Tibial nerve (tissue), 4 donors: ENCODE results near the gene OR2J3. TPM values are rescaled to one million over a fixed set of nuclear protein-coding genes. Genes with fewer than 3 reads are reported as not detected.
"Not testable (repeated sequence)": the region's sequence is repeated elsewhere in the genome, so short reads cannot be mapped to it uniquely, and the experiment has no call there.

Source experiments
- DNase-seq, 2 donors: peaks; one replicate each; pipeline ENCODE4 v3.0.0-alpha.2; 2019; ENCODE audit warnings: low spot score in 2 of 2
- H3K27ac ChIP-seq, 4 donors: fragments of 200-600 bp; sonication (generic) in 3 of 4; one replicate each; pipeline ENCODE4 v1.5.1; 2017 to 2019; ENCODE audit warnings: mild to moderate bottlenecking in 1 of 4
- H3K27me3 ChIP-seq, 2 donors: fragments of 200-600 bp; sonication (generic) in 1 of 2; one replicate each; pipeline versions ENCODE4 v1.5.1 to v1.6.0; 2017 to 2019
- H3K36me3 ChIP-seq, 3 donors: fragments of 200-600 bp; sonication (generic); one replicate each; pipeline ENCODE4 v1.5.1; 2018 to 2019
- H3K4me1 ChIP-seq, 4 donors: fragments of 200-600 bp; sonication (generic) in 3 of 4; one replicate each; pipeline ENCODE4 v1.5.1; 2017 to 2019
- H3K4me3 ChIP-seq, 4 donors: fragments of 200-600 bp; sonication (generic) in 3 of 4; one replicate each; pipeline ENCODE4 v1.5.1; 2017 to 2019; ENCODE audit warnings: mild to moderate bottlenecking in 1 of 4, moderate library complexity in 1 of 4
- H3K9me3 ChIP-seq, 4 donors: fragments of 200-600 bp; sonication (generic) in 3 of 4; one replicate each; pipeline ENCODE4 v1.5.1; 2017 to 2019
- EP300 ChIP-seq, 2 donors: sonication (generic); formaldehyde crosslinking; IDR thresholded peaks; one replicate each; pipeline ENCODE4 v1.6.1; 2017; ENCODE audit warnings: antibody characterized with exemption in 2 of 2, mild to moderate bottlenecking in 1 of 2
- POLR2A ChIP-seq, 2 donors: fragments of 450-650 bp; IDR thresholded peaks; one replicate each; pipeline ENCODE4 v1.6.1; 2017; ENCODE audit warnings: antibody characterized with exemption in 2 of 2, mild to moderate bottlenecking in 2 of 2, moderate library complexity in 2 of 2
- WGBS, 2 donors: methylation state at CpG; one replicate each; pipeline ENCODE4 v1.1.5; 2018; 5-methylcytosine and 5-hydroxymethylcytosine counted together
- total RNA-seq, 4 donors: library from RNA; depleted of rRNA; stranded (reverse); fragments of >200 nt; gene quantifications; one replicate each; pipeline ENCODE4 v1.1.0, GENCODE V29; 2016
- TF ChIP-seq, protein P1 (sequence below), 5 experiments: fragments of 200-600 bp in 3 of 5; fragments of 450-650 bp in 2 of 5; sonication (generic) in 3 of 5; IDR thresholded peaks; one replicate each; pipeline ENCODE4 v1.5.1; 2016 to 2019; ENCODE audit warnings: antibody characterized with exemption in 5 of 5, mild to moderate bottlenecking in 3 of 5, moderate library complexity in 2 of 5

The OR2J3 gene
- total RNA-seq, 4 donors from 2014 or later = not detected

DNA sequence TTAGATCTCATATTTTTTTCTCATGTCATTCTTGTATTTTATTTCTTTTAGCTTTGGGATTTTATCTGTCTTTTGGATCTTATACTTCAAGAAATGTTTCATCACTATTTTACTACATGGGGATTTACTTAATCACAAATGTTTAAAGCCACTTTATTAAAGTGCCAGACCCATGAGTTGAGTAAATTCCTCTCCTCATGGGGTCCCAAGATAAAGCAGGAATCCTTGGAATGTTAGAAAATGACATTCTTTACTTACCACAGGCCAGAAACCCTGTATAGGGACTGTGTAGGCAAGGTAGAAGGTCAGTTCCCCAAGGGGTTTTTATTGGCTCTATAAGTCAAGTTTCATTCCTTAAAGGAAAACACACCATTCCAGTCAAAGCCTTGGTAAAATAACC lies 34.5 kb downstream of the OR2J3 start:
- DNase-seq = no peak
- Histone ChIP-seq H3K36me3 (no peaks in the 10 kb centered on the region), H3K27ac (no peak overlapping the region), H3K27me3 (no peaks in the 10 kb centered on the region), H3K9me3 (peaks cover 0 to 3% (median 0%) of the 10 kb centered on the region in 4 donors), H3K4me1 (no peaks in the 10 kb centered on the region), H3K4me3 (no peak overlapping the region)
- TF ChIP-seq POLR2A (IDR thresholded peaks at IDR 0.05) (no peak), EP300 (IDR thresholded peaks at IDR 0.05) (no peak)
- TF ChIP-seq, protein P1, sequence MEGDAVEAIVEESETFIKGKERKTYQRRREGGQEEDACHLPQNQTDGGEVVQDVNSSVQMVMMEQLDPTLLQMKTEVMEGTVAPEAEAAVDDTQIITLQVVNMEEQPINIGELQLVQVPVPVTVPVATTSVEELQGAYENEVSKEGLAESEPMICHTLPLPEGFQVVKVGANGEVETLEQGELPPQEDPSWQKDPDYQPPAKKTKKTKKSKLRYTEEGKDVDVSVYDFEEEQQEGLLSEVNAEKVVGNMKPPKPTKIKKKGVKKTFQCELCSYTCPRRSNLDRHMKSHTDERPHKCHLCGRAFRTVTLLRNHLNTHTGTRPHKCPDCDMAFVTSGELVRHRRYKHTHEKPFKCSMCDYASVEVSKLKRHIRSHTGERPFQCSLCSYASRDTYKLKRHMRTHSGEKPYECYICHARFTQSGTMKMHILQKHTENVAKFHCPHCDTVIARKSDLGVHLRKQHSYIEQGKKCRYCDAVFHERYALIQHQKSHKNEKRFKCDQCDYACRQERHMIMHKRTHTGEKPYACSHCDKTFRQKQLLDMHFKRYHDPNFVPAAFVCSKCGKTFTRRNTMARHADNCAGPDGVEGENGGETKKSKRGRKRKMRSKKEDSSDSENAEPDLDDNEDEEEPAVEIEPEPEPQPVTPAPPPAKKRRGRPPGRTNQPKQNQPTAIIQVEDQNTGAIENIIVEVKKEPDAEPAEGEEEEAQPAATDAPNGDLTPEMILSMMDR (IDR thresholded peaks at IDR 0.05) = no peak

DNA sequence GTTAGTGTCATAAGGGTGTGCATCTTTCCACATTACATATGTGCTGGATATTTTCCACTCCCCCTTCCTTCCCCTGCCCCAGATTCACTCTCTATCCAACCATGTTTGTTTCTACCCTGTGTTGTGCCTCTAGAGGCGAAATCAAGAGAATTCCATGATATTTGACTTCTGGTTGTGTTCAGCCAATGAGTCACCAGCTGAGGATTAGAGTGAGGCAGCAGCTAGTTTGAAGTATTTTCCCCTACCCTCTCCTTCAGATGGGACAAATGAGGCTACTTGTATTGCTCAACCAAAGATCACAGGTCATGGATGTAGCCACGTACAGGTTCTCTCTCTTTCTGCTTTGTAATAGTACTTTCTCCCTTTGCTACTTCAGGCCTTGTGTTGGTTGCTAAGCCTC lies 38.3 kb downstream of the OR2J3 start:
- Histone ChIP-seq H3K36me3 (no peaks in the 10 kb centered on the region), H3K27ac (no peak overlapping the region), H3K27me3 (no peaks in the 10 kb centered on the region), H3K4me3 (no peak overlapping the region), H3K9me3 (peaks cover 0 to 10% (median 0%) of the 10 kb centered on the region in 4 donors), H3K4me1 (no peaks in the 10 kb centered on the region)
- no peak for DNase-seq
- 61 to 67% methylated on average over 2 of the region's 2 CpGs for WGBS, 2 donors
- TF ChIP-seq EP300 (IDR thresholded peaks at IDR 0.05) = no peak
- TF ChIP-seq, protein P1 (IDR thresholded peaks at IDR 0.05) = no peak
- no peak for TF ChIP-seq POLR2A (IDR thresholded peaks at IDR 0.05)

- no peak for DNase-seq
- WGBS, 2 donors = 90 to 92% methylated on average over 3 of the region's 3 CpGs
- H3K27ac ChIP-seq = no peak overlapping the region
- peaks cover 0 to 10% (median 0%) of the 10 kb centered on the region in 4 donors for H3K9me3 ChIP-seq
- H3K27me3 ChIP-seq = no peaks in the 10 kb centered on the region
- no peak for TF ChIP-seq EP300 (IDR thresholded peaks at IDR 0.05)
- no peak for TF ChIP-seq POLR2A (IDR thresholded peaks at IDR 0.05)
- TF ChIP-seq, protein P1 (IDR thresholded peaks at IDR 0.05) = no peak
- H3K4me1 ChIP-seq = no peaks in the 10 kb centered on the region
- H3K4me3 ChIP-seq = no peak overlapping the region
- no peaks in the 10 kb centered on the region for H3K36me3 ChIP-seq
These were observed 39.2 kb downstream of the OR2J3 start for GRCh38 chr6:29147074-29147473.

- H3K36me3 ChIP-seq, H3K4me1 ChIP-seq, H3K27ac ChIP-seq, H3K4me3 ChIP-seq, DNase-seq, H3K27me3 ChIP-seq, H3K9me3 ChIP-seq: not testable (repeated sequence)
- 71 to 74% methylated on average over 3 of the region's 3 CpGs for WGBS, 2 donors
These were observed 41.6 kb downstream of the OR2J3 start for GRCh38 chr6:29149444-29149843.

- WGBS, 2 donors = 76 to 82% methylated on average over 1 of the region's 1 CpG
- TF ChIP-seq, protein P1 (IDR thresholded peaks at IDR 0.05) = no peak
- TF ChIP-seq EP300 (IDR thresholded peaks at IDR 0.05) (no peak), POLR2A (IDR thresholded peaks at IDR 0.05) (no peak)
- no peak for DNase-seq
These were observed 45.2 kb downstream of the OR2J3 start for GRCh38 chr6:29153083-29153482.

DNA sequence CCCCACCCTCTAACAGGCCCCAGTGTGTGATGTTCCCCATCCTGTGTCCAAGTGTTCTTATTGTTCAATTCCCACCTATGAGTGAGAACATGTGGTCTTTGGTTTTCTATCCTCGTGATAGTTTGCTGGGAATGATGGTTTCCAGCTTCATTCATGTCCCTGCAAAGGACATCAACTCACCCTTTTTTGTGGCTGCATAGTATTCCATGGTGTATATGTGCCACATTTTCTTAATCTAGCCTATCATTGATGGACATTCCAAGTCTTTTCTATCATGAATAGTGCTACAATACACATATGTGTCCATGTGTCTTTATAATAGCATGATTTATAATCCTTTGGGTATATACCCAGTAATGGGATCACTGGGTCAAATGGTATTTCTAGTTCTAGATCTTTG lies 47.3 kb downstream of the OR2J3 start:
- H3K4me1 ChIP-seq, H3K4me3 ChIP-seq, H3K27me3 ChIP-seq, H3K36me3 ChIP-seq, H3K27ac ChIP-seq, H3K9me3 ChIP-seq, DNase-seq: not testable (repeated sequence)
- WGBS, 2 donors = 55 to 58% methylated on average over 1 of the region's 1 CpG

More at GRCh38 chr6:29153083-29153482, 45.2 kb downstream of the OR2J3 start:
- Histone ChIP-seq H3K4me1 (no peaks in the 10 kb centered on the region), H3K27ac (no peak overlapping the region), H3K36me3 (no peaks in the 10 kb centered on the region), H3K27me3 (no peaks in the 10 kb centered on the region), H3K4me3 (no peak overlapping the region), H3K9me3 (peaks cover 0 to 6% (median 0%) of the 10 kb centered on the region in 4 donors)

- not testable (repeated sequence) for H3K4me1 ChIP-seq, H3K4me3 ChIP-seq, H3K9me3 ChIP-seq, H3K36me3 ChIP-seq, H3K27me3 ChIP-seq, DNase-seq, H3K27ac ChIP-seq
- WGBS, 2 donors = 90 to 95% methylated on average over 9 to 11 of the region's 29 CpGs
These were observed 52.1 kb downstream of the OR2J3 start for GRCh38 chr6:29159922-29160321.
